Measurements from ENCODE around the gene TMEM117. TPM values are rescaled to one million over a fixed set of nuclear protein-coding genes. Genes with fewer than 3 reads are reported as not detected.
"Not testable (repeated sequence)": the region's sequence is repeated elsewhere in the genome, so short reads cannot be mapped to it uniquely, and the experiment has no call there.

The TMEM117 gene
- total RNA-seq, 1 donor from 2014 or later, result 2.6 TPM

GRCh38 chr12:44195719-44196118, 359.8 kb downstream of the TMEM117 start:
- not testable (repeated sequence) for DNase-seq (ENCODE audit: low read depth, low spot score)

- DNase-seq (ENCODE audit: low read depth, low spot score), result no peak
Measured at GRCh38 chr12:44206045-44206444, 370.2 kb downstream of the TMEM117 start.

- DNase-seq (ENCODE audit: low read depth, low spot score), result no peak
Measured at GRCh38 chr12:44217146-44217883, 381.4 kb downstream of the TMEM117 start.

- DNase-seq (ENCODE audit: low read depth, low spot score), result no peak
Measured at GRCh38 chr12:44223736-44224135, 387.9 kb downstream of the TMEM117 start.

GRCh38 chr12:44224399-44225148, 388.7 kb downstream of the TMEM117 start:
- DNase-seq (ENCODE audit: low read depth, low spot score), result no peak

- no peak for DNase-seq (ENCODE audit: low read depth, low spot score)
Measured at GRCh38 chr12:44225149-44225510, 389.2 kb downstream of the TMEM117 start.

- no peak for DNase-seq (ENCODE audit: low read depth, low spot score)
Measured at GRCh38 chr12:44227616-44228015, 391.7 kb downstream of the TMEM117 start.

- no peak for DNase-seq (ENCODE audit: low read depth, low spot score)
Measured at GRCh38 chr12:44229846-44230245, 394.0 kb downstream of the TMEM117 start.

- no peak for DNase-seq (ENCODE audit: low read depth, low spot score)
Measured at GRCh38 chr12:44235674-44236073, 399.8 kb downstream of the TMEM117 start.

- no peak for DNase-seq (ENCODE audit: low read depth, low spot score)
Measured at GRCh38 chr12:44240186-44240585, 404.3 kb downstream of the TMEM117 start.

GRCh38 chr12:44245932-44246331, 410.1 kb downstream of the TMEM117 start:
- DNase-seq (ENCODE audit: low read depth, low spot score), result no peak

GRCh38 chr12:44246482-44247105, 410.7 kb downstream of the TMEM117 start:
- no peak for DNase-seq (ENCODE audit: low read depth, low spot score)

- no peak for DNase-seq (ENCODE audit: low read depth, low spot score)
Measured at GRCh38 chr12:44247588-44247987, 411.7 kb downstream of the TMEM117 start.

GRCh38 chr12:44248436-44248835, 412.6 kb downstream of the TMEM117 start:
- no peak for DNase-seq (ENCODE audit: low read depth, low spot score)

GRCh38 chr12:44250440-44250839, 414.6 kb downstream of the TMEM117 start:
- not testable (repeated sequence) for DNase-seq (ENCODE audit: low read depth, low spot score)

GRCh38 chr12:44253338-44253856, 417.5 kb downstream of the TMEM117 start:
- no peak for DNase-seq (ENCODE audit: low read depth, low spot score)

GRCh38 chr12:44258246-44258645, 422.4 kb downstream of the TMEM117 start:
- DNase-seq (ENCODE audit: low read depth, low spot score), result no peak

GRCh38 chr12:44259890-44260289, 424.0 kb downstream of the TMEM117 start:
- no peak for DNase-seq (ENCODE audit: low read depth, low spot score)

- DNase-seq (ENCODE audit: low read depth, low spot score), result no peak
Measured at GRCh38 chr12:44260581-44260980, 424.7 kb downstream of the TMEM117 start.

GRCh38 chr12:44285321-44285960, 449.6 kb downstream of the TMEM117 start:
- DNase-seq (ENCODE audit: low read depth, low spot score), result no peak

- DNase-seq (ENCODE audit: low read depth, low spot score), result no peak
Measured at GRCh38 chr12:44286336-44286735, 450.5 kb downstream of the TMEM117 start.
